GM21723 (cell line): ENCODE results near the gene SLC5A5.
A peak's percentile ranks its signal among the peaks of the same experiment; 100 is the strongest.

Experiments
- ATAC-seq: cut with Tn5 transposase; IDR thresholded peaks from one replicate; pipeline ENCODE4 v1.9.1; 2021; ENCODE audit warnings: mild to moderate bottlenecking, moderate library complexity; ENCODE audit not compliant: unreplicated experiment

The SLC5A5 gene

GRCh38 chr19:17846146-17846545 lies 25.6 kb upstream of the SLC5A5 start:
- ATAC-seq = no peak

GRCh38 chr19:17847538-17848366 lies 24.0 kb upstream of the SLC5A5 start, which contains the start of gene JAK3:
JAK3 (minus strand) TSS chr19:17847982; CDS start chr19:17844417, 3,565 bp downstream.
- peak; percentile 47 for ATAC-seq

- no peak for ATAC-seq
Measured at GRCh38 chr19:17848595-17849292, 23.0 kb upstream of the SLC5A5 start.

- ATAC-seq = no peak
Measured at GRCh38 chr19:17854061-17854460, 17.7 kb upstream of the SLC5A5 start.

GRCh38 chr19:17855280-17856152 lies 16.2 kb upstream of the SLC5A5 start:
- ATAC-seq = no peak

- ATAC-seq = peak; percentile 87
Measured at GRCh38 chr19:17859533-17860330, 12.0 kb upstream of the SLC5A5 start, which contains the start of gene RPL18A. RPL18A (plus strand) TSS chr19:17859910; CDS start chr19:17859957, 47 bp downstream.

- no peak for ATAC-seq
Measured at GRCh38 chr19:17860331-17860992, 11.3 kb upstream of the SLC5A5 start.

- no peak for ATAC-seq
Measured at GRCh38 chr19:17860993-17861360, 10.8 kb upstream of the SLC5A5 start.

GRCh38 chr19:17861542-17862402 lies 10.0 kb upstream of the SLC5A5 start:
- ATAC-seq = no peak

GRCh38 chr19:17862711-17863519 lies 8.8 kb upstream of the SLC5A5 start:
- ATAC-seq = no peak

- no peak for ATAC-seq
Measured at GRCh38 chr19:17863520-17864182, 8.1 kb upstream of the SLC5A5 start.

GRCh38 chr19:17865364-17866311 lies 6.1 kb upstream of the SLC5A5 start:
- no peak for ATAC-seq

- ATAC-seq = no peak
Measured at GRCh38 chr19:17866312-17866963, 5.3 kb upstream of the SLC5A5 start.

GRCh38 chr19:17866964-17867486 lies 4.7 kb upstream of the SLC5A5 start:
- no peak for ATAC-seq

GRCh38 chr19:17868669-17869068 lies 3.1 kb upstream of the SLC5A5 start:
- no peak for ATAC-seq
